ENCODE measurements around the gene PNPLA7.

PNPLA7 gene

DNA sequence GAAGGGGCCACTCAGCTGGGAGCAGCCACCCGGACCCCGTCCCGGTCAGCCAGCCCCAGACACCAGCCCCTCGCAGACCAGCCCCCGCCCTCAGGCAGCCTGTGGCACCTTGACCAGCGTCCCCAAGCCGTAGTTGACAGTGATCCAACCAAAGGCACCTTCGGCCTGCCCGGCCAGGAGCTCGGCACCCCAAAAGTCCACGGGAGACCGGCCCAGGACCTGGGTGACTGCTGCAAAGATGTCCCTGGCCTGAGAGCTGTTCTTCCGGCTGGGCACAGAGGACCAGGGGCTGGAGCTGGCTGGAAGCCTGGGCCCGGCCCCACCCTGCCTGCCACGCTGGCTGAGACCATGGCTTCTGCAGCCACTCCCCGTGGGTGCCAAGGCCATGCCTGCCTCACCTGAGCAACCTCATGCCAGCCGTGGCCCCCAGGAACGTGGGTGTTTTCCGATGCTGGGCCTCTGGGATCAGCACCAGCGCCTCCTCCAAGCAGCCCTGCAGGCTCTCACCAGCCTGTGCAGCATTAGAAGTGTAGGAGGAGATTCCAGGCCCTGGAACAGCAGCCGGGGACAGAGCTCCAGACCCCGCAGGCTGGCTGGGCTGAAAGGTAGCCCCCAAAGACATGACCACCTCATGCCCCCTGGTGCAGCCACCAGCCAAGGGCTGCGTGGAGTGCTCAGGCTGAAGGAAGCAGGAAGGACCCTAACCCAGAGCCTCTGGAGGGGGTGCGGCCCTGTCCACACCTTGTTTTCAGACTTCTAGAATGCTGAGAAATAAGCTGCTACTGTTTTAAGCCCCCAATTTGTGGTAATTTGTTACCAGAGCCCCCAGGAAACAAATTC is 113.2 kb downstream of the PNPLA7 start:
- H3K27me3 ChIP-seq (ENCODE audit: control insufficient read depth, insufficient read depth, low read length): no peaks in the 10 kb centered on the region
- TF ChIP-seq, protein P1, sequence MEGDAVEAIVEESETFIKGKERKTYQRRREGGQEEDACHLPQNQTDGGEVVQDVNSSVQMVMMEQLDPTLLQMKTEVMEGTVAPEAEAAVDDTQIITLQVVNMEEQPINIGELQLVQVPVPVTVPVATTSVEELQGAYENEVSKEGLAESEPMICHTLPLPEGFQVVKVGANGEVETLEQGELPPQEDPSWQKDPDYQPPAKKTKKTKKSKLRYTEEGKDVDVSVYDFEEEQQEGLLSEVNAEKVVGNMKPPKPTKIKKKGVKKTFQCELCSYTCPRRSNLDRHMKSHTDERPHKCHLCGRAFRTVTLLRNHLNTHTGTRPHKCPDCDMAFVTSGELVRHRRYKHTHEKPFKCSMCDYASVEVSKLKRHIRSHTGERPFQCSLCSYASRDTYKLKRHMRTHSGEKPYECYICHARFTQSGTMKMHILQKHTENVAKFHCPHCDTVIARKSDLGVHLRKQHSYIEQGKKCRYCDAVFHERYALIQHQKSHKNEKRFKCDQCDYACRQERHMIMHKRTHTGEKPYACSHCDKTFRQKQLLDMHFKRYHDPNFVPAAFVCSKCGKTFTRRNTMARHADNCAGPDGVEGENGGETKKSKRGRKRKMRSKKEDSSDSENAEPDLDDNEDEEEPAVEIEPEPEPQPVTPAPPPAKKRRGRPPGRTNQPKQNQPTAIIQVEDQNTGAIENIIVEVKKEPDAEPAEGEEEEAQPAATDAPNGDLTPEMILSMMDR (IDR thresholded peaks at IDR 0.05): no peak

DNA sequence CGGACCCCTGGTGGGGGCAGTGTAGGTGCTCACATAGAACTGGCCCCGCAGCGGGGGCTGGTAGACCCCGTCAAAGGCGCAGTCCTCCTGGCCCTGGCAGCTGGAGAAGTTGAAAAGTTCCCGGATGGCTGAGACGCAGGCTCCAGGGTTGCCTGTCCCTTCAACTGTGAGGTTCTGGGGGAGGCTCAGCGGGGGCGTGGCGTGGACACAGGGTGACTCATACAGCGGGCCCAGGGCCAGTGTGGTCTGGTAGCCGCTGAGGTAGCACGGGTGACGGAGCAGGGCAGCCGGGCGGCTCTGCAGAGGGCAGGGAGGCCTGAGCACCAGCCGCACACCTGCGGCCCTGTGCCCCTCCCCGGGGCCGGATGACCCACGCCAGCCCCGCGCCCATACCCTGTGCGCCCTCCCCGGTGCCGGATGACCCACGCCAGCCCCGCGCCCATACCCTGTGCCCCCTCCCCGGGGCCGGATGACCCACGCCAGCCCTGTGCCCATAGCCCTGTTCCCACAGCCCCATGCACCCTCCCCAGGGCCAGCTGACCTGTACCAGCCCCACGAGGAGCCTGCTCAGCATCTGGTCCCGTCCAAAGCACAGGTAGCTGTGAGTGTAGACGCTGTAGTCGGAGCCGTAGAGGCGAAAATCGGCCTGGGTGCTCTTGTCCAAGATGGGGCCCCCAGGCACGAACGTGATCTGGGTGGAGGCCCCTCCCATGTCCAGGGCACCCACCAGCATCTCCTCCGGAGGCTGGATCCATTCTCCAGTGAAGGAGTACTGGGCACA is 114.0 kb downstream of the PNPLA7 start:
- H3K4me2 ChIP-seq (ENCODE audit: low read length): peak overlapping the region; percentile 22
- TF ChIP-seq, protein P1 (IDR thresholded peaks at IDR 0.05): no peak
- H3K79me2 ChIP-seq: no peaks in the 10 kb centered on the region
- no peaks in the 10 kb centered on the region for H3K9me3 ChIP-seq (ENCODE audit: control insufficient read depth, low read length)
- H3K9ac ChIP-seq: no peak overlapping the region
- H3K36me3 ChIP-seq (ENCODE audit: control insufficient read depth, insufficient read depth, low read length): no peaks in the 10 kb centered on the region
- H2AFZ ChIP-seq: no peak overlapping the region
- no peak overlapping the region for H3K27ac ChIP-seq
- H3K27me3 ChIP-seq (ENCODE audit: control insufficient read depth, insufficient read depth, low read length): no peaks in the 10 kb centered on the region
- H3K4me3 ChIP-seq (ENCODE audit: low read depth, low read length): no peak overlapping the region
- no peaks in the 10 kb centered on the region for H3K4me1 ChIP-seq

More for the DNA sequence above, 113.2 kb downstream of the PNPLA7 start:
- no peaks in the 10 kb centered on the region for H3K36me3 ChIP-seq (ENCODE audit: control insufficient read depth, insufficient read depth, low read length)
- no peak overlapping the region for H3K4me2 ChIP-seq (ENCODE audit: low read length)
- H3K79me2 ChIP-seq: no peaks in the 10 kb centered on the region
- no peak overlapping the region for H3K9ac ChIP-seq
- no peaks in the 10 kb centered on the region for H3K9me3 ChIP-seq (ENCODE audit: control insufficient read depth, low read length)
- no peak overlapping the region for H3K4me3 ChIP-seq (ENCODE audit: low read depth, low read length)
- H3K4me1 ChIP-seq: no peaks in the 10 kb centered on the region
- no peak overlapping the region for H3K27ac ChIP-seq
- H2AFZ ChIP-seq: no peak overlapping the region

DNA sequence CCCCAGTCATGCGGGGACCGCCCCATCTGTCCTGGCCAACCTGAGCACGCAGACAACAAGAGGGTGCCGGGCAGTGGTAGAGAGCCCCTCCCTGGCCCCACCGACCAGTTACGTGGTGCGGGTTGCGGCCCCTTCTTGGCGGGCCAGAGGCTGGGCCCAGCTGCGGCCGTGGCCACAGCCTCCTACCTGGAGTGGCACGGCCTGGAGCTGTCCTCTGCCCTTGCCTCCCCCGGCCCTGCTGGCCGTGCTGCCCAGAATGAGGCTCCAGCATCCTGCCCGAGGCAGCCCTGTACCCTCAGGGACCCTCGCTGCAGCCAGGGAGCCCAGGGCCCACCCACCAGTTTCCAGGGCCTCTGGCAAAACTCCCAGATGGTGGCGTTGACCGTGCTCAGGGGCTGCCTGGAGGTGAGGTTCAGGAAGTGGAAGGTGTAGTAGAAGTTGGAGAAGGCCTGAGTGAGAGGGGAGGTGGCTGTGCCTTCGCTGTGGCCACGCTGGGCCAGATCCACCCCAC is 114.8 kb downstream of the PNPLA7 start:
- no peaks in the 10 kb centered on the region for H3K36me3 ChIP-seq (ENCODE audit: control insufficient read depth, insufficient read depth, low read length)
- no peak overlapping the region for H3K4me2 ChIP-seq (ENCODE audit: low read length)
- H3K4me3 ChIP-seq (ENCODE audit: low read depth, low read length): no peak overlapping the region
- no peaks in the 10 kb centered on the region for H3K27me3 ChIP-seq (ENCODE audit: control insufficient read depth, insufficient read depth, low read length)
- TF ChIP-seq, protein P1 (IDR thresholded peaks at IDR 0.05): no peak
- no peak overlapping the region for H3K27ac ChIP-seq
- no peaks in the 10 kb centered on the region for H3K4me1 ChIP-seq
- H3K79me2 ChIP-seq: no peaks in the 10 kb centered on the region
- no peak overlapping the region for H2AFZ ChIP-seq
- H3K9ac ChIP-seq: no peak overlapping the region
- no peaks in the 10 kb centered on the region for H3K9me3 ChIP-seq (ENCODE audit: control insufficient read depth, low read length)

DNA sequence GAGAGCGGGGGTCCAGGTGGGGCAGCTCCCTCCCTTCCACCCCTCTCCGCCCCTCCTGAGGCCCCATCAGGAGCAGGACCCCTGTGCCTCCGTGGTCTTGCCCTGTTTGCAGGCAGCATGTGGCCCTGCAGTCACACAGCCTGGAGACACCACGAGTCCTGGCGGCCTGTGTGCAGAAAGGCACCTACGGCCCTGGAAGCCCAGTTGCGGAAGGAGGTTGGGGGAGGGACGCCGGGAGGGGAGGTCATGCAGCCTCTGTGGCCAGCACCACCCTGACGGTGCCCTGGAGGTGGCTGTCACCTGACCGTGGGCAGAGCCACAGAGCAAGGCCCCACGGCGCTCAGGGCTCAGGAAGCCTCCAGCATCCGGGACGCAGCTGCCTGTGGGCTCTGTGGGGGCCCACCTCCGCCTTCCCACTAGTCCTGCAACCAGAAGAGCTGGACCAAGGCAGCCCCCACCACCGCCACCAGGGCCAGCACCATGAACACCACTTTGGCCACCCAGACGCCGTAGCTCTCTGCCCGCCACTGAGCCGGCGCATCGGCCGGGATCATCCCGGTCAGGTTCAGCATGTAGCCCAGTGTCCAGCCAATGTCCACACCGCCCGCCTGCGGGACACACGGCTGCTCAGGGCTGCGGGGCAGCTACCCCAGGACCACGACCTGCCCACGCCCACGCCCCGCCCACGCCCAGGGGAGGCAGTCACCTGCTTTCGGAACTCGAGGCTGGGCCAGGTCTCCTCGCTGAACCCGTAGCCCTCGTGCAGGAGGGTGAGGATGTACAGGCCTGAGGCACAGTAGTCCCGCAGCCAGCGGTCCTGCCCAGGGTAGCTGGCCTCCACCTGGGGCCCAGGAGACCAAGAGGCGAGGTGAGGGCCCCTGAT is 115.5 kb downstream of the PNPLA7 start:
- H3K27ac ChIP-seq: no peak overlapping the region
- no peaks in the 10 kb centered on the region for H3K36me3 ChIP-seq (ENCODE audit: control insufficient read depth, insufficient read depth, low read length)
- H3K9me3 ChIP-seq (ENCODE audit: control insufficient read depth, low read length): no peaks in the 10 kb centered on the region
- H3K4me1 ChIP-seq: no peaks in the 10 kb centered on the region
- H2AFZ ChIP-seq: no peak overlapping the region
- TF ChIP-seq, protein P1 (IDR thresholded peaks at IDR 0.05): no peak
- H3K4me2 ChIP-seq (ENCODE audit: low read length): no peak overlapping the region
- no peaks in the 10 kb centered on the region for H3K79me2 ChIP-seq
- no peaks in the 10 kb centered on the region for H3K27me3 ChIP-seq (ENCODE audit: control insufficient read depth, insufficient read depth, low read length)
- H3K9ac ChIP-seq: no peak overlapping the region
- no peak overlapping the region for H3K4me3 ChIP-seq (ENCODE audit: low read depth, low read length)

Measured in parathyroid adenoma (tissue), 2 donors.